DND-41 (cell line): ENCODE results near the gene OR2V2.

Source experiments
- ATAC-seq: fragments of 200-7000 bp; cut with Tn5 transposase; 3 replicates; pipeline ENCODE4 v1.9.1; 2021; ENCODE audit warnings: low read depth; ENCODE audit not compliant: insufficient read depth
- DNase-seq: peaks from one replicate; pipeline ENCODE4 v3.0.0-alpha.2; 2020
- H2AFZ ChIP-seq: 2 replicates; pipeline ENCODE4 v1.6.0; 2012; ENCODE audit warnings: low read depth, low read length
- H3K27ac ChIP-seq: 2 replicates; pipeline ENCODE4 v1.5.1; 2012; ENCODE audit warnings: low read length, inconsistent platforms
- H3K27me3 ChIP-seq: fragments of 200-600 bp; sonication (generic); 2 replicates; pipeline ENCODE4 v1.6.0; 2012; ENCODE audit warnings: low read length, mild to moderate bottlenecking, inconsistent platforms; ENCODE audit not compliant: insufficient read depth, poor library complexity
- H3K36me3 ChIP-seq: 2 replicates; pipeline ENCODE4 v1.5.1; 2012; ENCODE audit warnings: low read length, inconsistent platforms; ENCODE audit not compliant: insufficient read depth
- H3K4me1 ChIP-seq: 2 replicates; pipeline ENCODE4 v1.5.1; 2012; ENCODE audit warnings: mild to moderate bottlenecking, low read length; ENCODE audit not compliant: insufficient read depth
- H3K4me2 ChIP-seq: 2 replicates; pipeline ENCODE4 v1.6.0; 2012; ENCODE audit warnings: mild to moderate bottlenecking, moderate library complexity, low read length, inconsistent platforms; ENCODE audit not compliant: insufficient read depth
- H3K4me3 ChIP-seq, 2 experiments: fragments of 200-600 bp in 1 of 2; shearing (Covaris generic) in 1 of 2; 2 replicates each; pipeline ENCODE4 v1.5.1; 2012 to 2016; ENCODE audit warnings: inconsistent platforms in 2 of 2, low read length in 2 of 2, mild to moderate bottlenecking in 2 of 2, low read depth in 1 of 2, moderate library complexity in 1 of 2
- H3K79me2 ChIP-seq: 2 replicates; pipeline ENCODE4 v1.6.0; 2012; ENCODE audit warnings: low read length, inconsistent platforms; ENCODE audit not compliant: insufficient read depth
- H3K9ac ChIP-seq: 2 replicates; pipeline ENCODE4 v1.6.0; 2012; ENCODE audit warnings: low read depth, mild to moderate bottlenecking, inconsistent platforms, low read length, moderate library complexity
- H3K9me3 ChIP-seq: 2 replicates; pipeline ENCODE4 v1.5.1; 2012; ENCODE audit warnings: low read length, moderate library complexity, mild to moderate bottlenecking, inconsistent platforms; ENCODE audit not compliant: insufficient read depth, severe bottlenecking
- H4K20me1 ChIP-seq: 2 replicates; pipeline ENCODE4 v1.6.0; 2012; ENCODE audit warnings: low read length; ENCODE audit not compliant: insufficient read depth
- CTCF ChIP-seq: IDR thresholded peaks from 2 replicates; pipeline ENCODE4 v1.5.1; 2012; ENCODE audit warnings: borderline replicate concordance, low read length, moderate library complexity, mild to moderate bottlenecking; ENCODE audit not compliant: poor library complexity, severe bottlenecking; ENCODE audit errors: extremely low read depth
- EZH2 ChIP-seq: IDR thresholded peaks from 3 replicates; pipeline ENCODE4 v1.6.1; 2012; ENCODE audit warnings: borderline replicate concordance, low read depth, mild to moderate bottlenecking, moderate library complexity, low read length, inconsistent platforms; ENCODE audit not compliant: severe bottlenecking

The OR2V2 gene

GRCh38 chr5:181189962-181190710 is 42.8 kb downstream of the OR2V2 start:
- Histone ChIP-seq H4K20me1 (no peaks in the 10 kb centered on the region), H3K9ac (peak overlapping the region; percentile 85), H3K27ac (peak overlapping the region; percentile 90), H3K27me3 (no peaks in the 10 kb centered on the region), H3K79me2 (peaks cover 9% of the 10 kb centered on the region), H3K4me1 (peaks cover 43% of the 10 kb centered on the region), H3K9me3 (no peaks in the 10 kb centered on the region), H3K36me3 (no peaks in the 10 kb centered on the region; the same call in 1 of the 2 replicates), H3K4me2 (peak overlapping the region; percentile 100), H2AFZ (peak overlapping the region; percentile 94), H3K4me3 (peak overlapping the region; percentile 81 to 92)
- 0 out of 3 replicates have a peak, but pooled peaks have one; percentile 0 for ATAC-seq
- no peak for TF ChIP-seq EZH2
- no peak for DNase-seq

GRCh38 chr5:181190711-181191525 is 43.5 kb downstream of the OR2V2 start:
- Histone ChIP-seq H3K79me2 (peaks cover 9% of the 10 kb centered on the region), H3K27ac (peak overlapping the region; percentile 90), H3K36me3 (no peaks in the 10 kb centered on the region; the same call in 1 of the 2 replicates), H3K4me3 (peak overlapping the region; percentile 81 to 92), H3K9ac (peak overlapping the region; percentile 85), H3K4me1 (peaks cover 42% of the 10 kb centered on the region), H3K9me3 (no peaks in the 10 kb centered on the region), H2AFZ (peak overlapping the region; percentile 94), H3K27me3 (no peaks in the 10 kb centered on the region), H3K4me2 (peak overlapping the region; percentile 100), H4K20me1 (no peaks in the 10 kb centered on the region)
- TF ChIP-seq CTCF (peak; percentile 59), EZH2 (no peak)
- peak; percentile 48 for DNase-seq
- peak; percentile 25 for ATAC-seq

GRCh38 chr5:181191526-181192336 is 44.3 kb downstream of the OR2V2 start:
- peak overlapping the region; percentile 100 for H3K4me2 ChIP-seq
- TF ChIP-seq EZH2 (no peak), CTCF (no peak)
- H3K4me3 ChIP-seq = peak overlapping the region; percentile 81 to 92
- peak overlapping the region; percentile 85 for H3K9ac ChIP-seq
- H3K27me3 ChIP-seq = no peaks in the 10 kb centered on the region
- peak overlapping the region; percentile 94 for H2AFZ ChIP-seq
- H4K20me1 ChIP-seq = no peaks in the 10 kb centered on the region
- H3K36me3 ChIP-seq = no peaks in the 10 kb centered on the region; the same call in 1 of the 2 replicates
- peak; percentile 94 for DNase-seq
- peaks cover 9% of the 10 kb centered on the region for H3K79me2 ChIP-seq
- H3K4me1 ChIP-seq = peaks cover 42% of the 10 kb centered on the region
- H3K27ac ChIP-seq = peak overlapping the region; percentile 90
- peak; percentile 73 for ATAC-seq
- no peaks in the 10 kb centered on the region for H3K9me3 ChIP-seq
